Mesenchymal stem cell (in vitro differentiated cells and primary cell): ENCODE data around the gene CENPF.
"Not testable (repeated sequence)": the region's sequence is repeated elsewhere in the genome, so short reads cannot be mapped to it uniquely, and the experiment has no call there.

ENCODE experiments used
- DNase-seq: peaks from one replicate; pipeline ENCODE4 v3.0.0-alpha.2; 2013
- H2AFZ ChIP-seq: one replicate; pipeline ENCODE4 v1.6.1; 2013; ENCODE audit warnings: low read depth, mild to moderate bottlenecking, control low read depth, inconsistent platforms, low read length, moderate library complexity
- H2AK5ac ChIP-seq: 2 replicates; pipeline ENCODE4 v1.6.1; 2013; ENCODE audit warnings: low read length, moderate library complexity, mild to moderate bottlenecking, inconsistent platforms; ENCODE audit not compliant: severe bottlenecking
- H2BK120ac ChIP-seq: one replicate; pipeline ENCODE4 v1.6.1; 2013; ENCODE audit warnings: low read depth, mild to moderate bottlenecking, inconsistent platforms, low read length, moderate library complexity
- H2BK12ac ChIP-seq, 2 experiments: one replicate each; pipeline ENCODE4 v1.6.1; 2013; ENCODE audit warnings: inconsistent platforms in 2 of 2, low read length in 2 of 2, mild to moderate bottlenecking in 2 of 2, moderate library complexity in 2 of 2, control low read depth in 1 of 2
- H2BK15ac ChIP-seq: one replicate; pipeline ENCODE4 v1.6.1; 2013; ENCODE audit warnings: mild to moderate bottlenecking, low read depth, inconsistent platforms; ENCODE audit not compliant: poor library complexity, severe bottlenecking
- H2BK5ac ChIP-seq: 2 replicates; pipeline ENCODE4 v1.6.1; 2013; ENCODE audit warnings: low read depth, mild to moderate bottlenecking, low read length, control low read depth, inconsistent platforms; ENCODE audit not compliant: poor library complexity, severe bottlenecking
- H3K14ac ChIP-seq, 2 experiments: one replicate each; pipeline ENCODE4 v1.6.1; 2013; ENCODE audit warnings: inconsistent platforms in 2 of 2, low read length in 2 of 2, control low read depth in 1 of 2, mild to moderate bottlenecking in 1 of 2, moderate library complexity in 1 of 2
- H3K18ac ChIP-seq, 2 experiments: one replicate each; pipeline ENCODE4 v1.6.1; 2013; ENCODE audit warnings: inconsistent platforms in 2 of 2, low read length in 2 of 2, control low read depth in 1 of 2, low read depth in 1 of 2, mild to moderate bottlenecking in 1 of 2
- H3K23ac ChIP-seq, 2 experiments: one replicate each; pipeline ENCODE4 v1.6.1; 2013; ENCODE audit warnings: inconsistent platforms in 2 of 2, low read length in 2 of 2, mild to moderate bottlenecking in 2 of 2, moderate library complexity in 2 of 2, control low read depth in 1 of 2
- H3K27ac ChIP-seq: 2 replicates; pipeline ENCODE4 v1.5.1; 2013; ENCODE audit warnings: mild to moderate bottlenecking, moderate library complexity, low read length, control low read depth, inconsistent platforms; ENCODE audit not compliant: poor library complexity, severe bottlenecking
- H3K27me3 ChIP-seq, 2 experiments: 2 replicates each; pipeline versions ENCODE4 v1.6.1 to v1.7.0; 2013; ENCODE audit warnings: low read length in 2 of 2, mild to moderate bottlenecking in 2 of 2, moderate library complexity in 2 of 2, control low read depth in 1 of 2, inconsistent platforms in 1 of 2; ENCODE audit not compliant: control insufficient read depth in 1 of 2, insufficient read depth in 1 of 2
- H3K36me3 ChIP-seq, 2 experiments: 2 replicates each; pipeline versions ENCODE4 v1.6.1 to v1.7.0; 2013; ENCODE audit warnings: low read length in 2 of 2, control low read depth in 1 of 2, inconsistent platforms in 1 of 2, low read depth in 1 of 2, mild to moderate bottlenecking in 1 of 2; ENCODE audit not compliant: insufficient read depth in 2 of 2, control insufficient read depth in 1 of 2
- H3K4ac ChIP-seq, 2 experiments: one replicate each; pipeline ENCODE4 v1.6.1; 2013; ENCODE audit warnings: inconsistent platforms in 2 of 2, low read length in 2 of 2, mild to moderate bottlenecking in 2 of 2, moderate library complexity in 2 of 2, control low read depth in 1 of 2, low read depth in 1 of 2
- H3K4me1 ChIP-seq: 2 replicates; pipeline ENCODE4 v1.6.1; 2013; ENCODE audit warnings: low read depth, low read length, control low read depth; ENCODE audit not compliant: control insufficient read depth, insufficient read depth
- H3K4me2 ChIP-seq: 2 replicates; pipeline ENCODE4 v1.6.1; 2013; ENCODE audit warnings: low read length, mild to moderate bottlenecking, inconsistent platforms; ENCODE audit not compliant: poor library complexity, severe bottlenecking
- H3K4me3 ChIP-seq, 2 experiments: 2 replicates each; pipeline versions ENCODE4 v1.5.1 to v1.7.0; 2013; ENCODE audit warnings: low read length in 2 of 2, mild to moderate bottlenecking in 2 of 2, control low read depth in 1 of 2, low read depth in 1 of 2; ENCODE audit not compliant: insufficient read depth in 1 of 2
- H3K79me1 ChIP-seq: replicated peaks from 2 replicates; pipeline ENCODE4 v1.6.1; 2013; ENCODE audit warnings: mild to moderate bottlenecking, control low read depth, low read length, inconsistent platforms; ENCODE audit not compliant: poor library complexity, severe bottlenecking
- H3K9ac ChIP-seq: 2 replicates; pipeline ENCODE4 v1.7.0; 2013; ENCODE audit warnings: mild to moderate bottlenecking, low read length, moderate library complexity
- H3K9me3 ChIP-seq: 2 replicates; pipeline ENCODE4 v1.7.0; 2013; ENCODE audit warnings: mild to moderate bottlenecking, low read length; ENCODE audit not compliant: control insufficient read depth
- H4K8ac ChIP-seq: one replicate; pipeline ENCODE4 v1.6.1; 2013; ENCODE audit warnings: inconsistent platforms, mild to moderate bottlenecking, low read length, moderate library complexity
- H4K91ac ChIP-seq: one replicate; pipeline ENCODE4 v1.6.1; 2013; ENCODE audit warnings: mild to moderate bottlenecking, low read length, inconsistent platforms
- WGBS: methylation state at CpG from one replicate; pipeline ENCODE4 v1.1.7; 2013; ENCODE audit warnings: mixed read lengths; 5-methylcytosine and 5-hydroxymethylcytosine counted together

CENPF gene

DNA sequence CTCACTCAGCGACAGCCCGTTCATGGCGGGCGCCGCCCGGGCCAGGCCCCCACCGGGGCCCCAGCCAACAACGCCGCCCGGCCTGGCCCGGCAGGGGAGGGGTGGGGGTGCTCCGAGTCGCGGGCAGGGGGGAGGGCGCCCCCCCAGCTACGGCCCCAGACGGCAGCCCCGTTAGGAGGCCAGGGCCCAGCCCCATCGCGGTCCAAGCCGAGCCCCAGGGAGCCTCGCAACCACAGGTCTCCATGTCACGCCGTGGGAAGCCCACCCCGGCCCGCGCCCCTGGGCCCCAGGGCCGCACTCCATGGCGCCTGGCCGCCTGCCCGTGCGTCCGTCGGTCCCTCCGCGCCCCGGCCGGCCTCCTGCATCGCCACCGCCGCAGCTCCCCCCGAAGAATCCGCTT lies 5.8 kb downstream of the CENPF start:
- not testable (repeated sequence) for H4K8ac ChIP-seq, H2BK15ac ChIP-seq, DNase-seq, H3K27ac ChIP-seq, H3K79me1 ChIP-seq, H3K14ac ChIP-seq, H2BK5ac ChIP-seq, H3K18ac ChIP-seq, H2BK120ac ChIP-seq, H3K23ac ChIP-seq, H3K9me3 ChIP-seq, H2BK12ac ChIP-seq, H3K27me3 ChIP-seq, H3K4ac ChIP-seq, H4K91ac ChIP-seq, H2AK5ac ChIP-seq, H2AFZ ChIP-seq, H3K9ac ChIP-seq, H3K4me2 ChIP-seq, H3K4me1 ChIP-seq, H3K4me3 ChIP-seq
- H3K36me3 ChIP-seq: peaks cover 0 to 15% of the 10 kb centered on the region in 2 experiments
- WGBS: over 99% methylated on average over 34 of the region's 43 CpGs

- no peak overlapping the region for H3K4ac ChIP-seq
- no peaks in the 10 kb centered on the region for H3K27me3 ChIP-seq
- no peak overlapping the region for H3K18ac ChIP-seq
- H3K36me3 ChIP-seq: peaks cover 0 to 15% of the 10 kb centered on the region in 2 experiments
- 100% methylated on average over 1 of the region's 1 CpG for WGBS
- H2AFZ ChIP-seq: no peak overlapping the region
- no peak overlapping the region for H3K14ac ChIP-seq
- no peak for DNase-seq
- no peak overlapping the region for H2BK120ac ChIP-seq
- no peak overlapping the region for H3K4me2 ChIP-seq
- H2BK12ac ChIP-seq: no peak overlapping the region
- no peak overlapping the region for H2AK5ac ChIP-seq
- H3K27ac ChIP-seq: no peak overlapping the region
- peaks cover 1% of the 10 kb centered on the region for H3K4me1 ChIP-seq
- H4K8ac ChIP-seq: no peak overlapping the region
- H3K79me1 ChIP-seq: peaks cover 1% of the 10 kb centered on the region
- no peak overlapping the region for H3K23ac ChIP-seq
- no peak overlapping the region for H2BK15ac ChIP-seq
- no peak overlapping the region for H4K91ac ChIP-seq
- no peak overlapping the region for H3K4me3 ChIP-seq
- H2BK5ac ChIP-seq: no peak overlapping the region
- H3K9me3 ChIP-seq: no peaks in the 10 kb centered on the region
- no peak overlapping the region for H3K9ac ChIP-seq
Observed at GRCh38 chr1:214609692-214610091, 6.7 kb downstream of the CENPF start.

DNA sequence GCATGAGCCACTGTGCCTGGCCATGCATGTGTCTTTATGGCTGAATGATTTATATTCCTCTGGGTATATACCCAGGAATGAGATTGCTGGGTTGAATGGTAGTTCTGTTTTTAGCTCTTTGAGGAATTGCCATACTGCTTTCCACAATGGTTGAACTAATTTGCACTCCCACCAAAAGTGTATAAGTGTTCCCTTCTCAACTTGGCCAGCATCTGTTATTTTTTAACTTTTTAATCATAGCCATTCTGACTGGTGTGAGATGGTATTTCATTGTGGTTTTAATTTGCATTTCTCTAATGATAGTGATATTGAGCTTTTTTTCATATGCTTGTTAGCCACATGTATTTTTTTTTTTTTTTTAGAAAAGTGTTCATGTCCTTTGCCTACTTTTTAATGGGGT lies 7.1 kb downstream of the CENPF start:
- not testable (repeated sequence) for H2AFZ ChIP-seq, H3K4ac ChIP-seq, H3K9me3 ChIP-seq, H2BK120ac ChIP-seq, H3K27ac ChIP-seq, H2BK12ac ChIP-seq, H4K91ac ChIP-seq, H2BK15ac ChIP-seq, H2AK5ac ChIP-seq, H3K18ac ChIP-seq, H3K9ac ChIP-seq, H3K23ac ChIP-seq, H3K4me1 ChIP-seq, H2BK5ac ChIP-seq, H3K79me1 ChIP-seq, DNase-seq, H3K14ac ChIP-seq, H3K27me3 ChIP-seq, H3K4me3 ChIP-seq, H3K4me2 ChIP-seq, H4K8ac ChIP-seq
- H3K36me3 ChIP-seq: peaks cover 0 to 15% of the 10 kb centered on the region in 2 experiments

- no peaks in the 10 kb centered on the region for H3K27me3 ChIP-seq
- 98% methylated on average over 5 of the region's 6 CpGs for WGBS
- H2BK120ac ChIP-seq: no peak overlapping the region
- H3K14ac ChIP-seq: no peak overlapping the region
- no peak for DNase-seq
- H4K8ac ChIP-seq: no peak overlapping the region
- H3K23ac ChIP-seq: no peak overlapping the region
- H2BK5ac ChIP-seq: no peak overlapping the region
- no peaks in the 10 kb centered on the region for H3K4me1 ChIP-seq
- H3K4ac ChIP-seq: no peak overlapping the region
- no peak overlapping the region for H2AK5ac ChIP-seq
- no peak overlapping the region for H3K27ac ChIP-seq
- no peaks in the 10 kb centered on the region for H3K36me3 ChIP-seq
- no peaks in the 10 kb centered on the region for H3K9me3 ChIP-seq
- H2BK15ac ChIP-seq: no peak overlapping the region
- no peak overlapping the region for H3K4me2 ChIP-seq
- H3K79me1 ChIP-seq: peaks cover 10% of the 10 kb centered on the region
- no peak overlapping the region for H4K91ac ChIP-seq
- no peak overlapping the region for H2AFZ ChIP-seq
- H3K4me3 ChIP-seq: no peak overlapping the region
- no peak overlapping the region for H3K18ac ChIP-seq
- H3K9ac ChIP-seq: no peak overlapping the region
- no peak overlapping the region for H2BK12ac ChIP-seq
Observed at GRCh38 chr1:214615109-214615508, 12.1 kb downstream of the CENPF start.
